K562 (cell line): ENCODE data around the gene C22orf39. TPM values are rescaled to one million over a fixed set of nuclear protein-coding genes. Genes with fewer than 3 reads are reported as not detected.

Source experiments
- ATAC-seq: fragments of 200-7000 bp; cut with Tn5 transposase; 3 replicates; pipeline ENCODE4 v1.9.1; 2020; ENCODE audit warnings: moderate library complexity
- BruUV-seq: library from RNA; stranded (reverse); fragments of 400-500 nt; replicated peaks from 2 replicates; lab custom pipeline; 2021; lab: Mats Ljungman, UMichigan
- CTCF ChIA-PET: fragments of 300-600 bp; formaldehyde crosslinking; extraction: SDS; loops from one replicate; lab custom pipeline; 2021; ENCODE audit warnings: low intra/inter-chr PET ratio; lab: Yijun Ruan, JAX
- POLR2A ChIA-PET: fragments of 300-600, 350-650 bp; sonication (Branson Sonifier 250); formaldehyde crosslinking; extraction: SDS; loops from one replicate; lab custom pipeline; 2021; ENCODE audit warnings: antibody characterized with exemption, inconsistent platforms; lab: Yijun Ruan, JAX
- DNase-seq, 4 experiments: peaks; one replicate each; pipeline versions ENCODE4 v3.0.0 to v3.0.0-alpha.2; 2011 to 2018; ENCODE audit warnings: low spot score in 3 of 4, mixed read lengths in 3 of 4; ENCODE audit errors: extremely low read depth in 1 of 4
- FAIRE-seq: peaks from 2 replicates; lab custom pipeline; 2011; peaks lifted over from hg19 to GRCh38; lab: Jason Lieb, UNC
- H2AFZ ChIP-seq: 2 replicates; pipeline ENCODE4 v1.6.0; 2011; ENCODE audit warnings: low read depth, low read length, control low read depth, inconsistent platforms
- H3K27ac ChIP-seq: fragments of 200-600 bp; 3 replicates; pipeline ENCODE4 v1.8.0; 2011; ENCODE audit warnings: low read depth, mild to moderate bottlenecking, control low read depth, inconsistent platforms, low read length, moderate library complexity, mixed read lengths; ENCODE audit errors: extremely low read depth
- H3K27me3 ChIP-seq, 2 experiments: fragments of 300-600 bp in 1 of 2; 2 replicates in 1 of 2; 3 replicates in 1 of 2; pipeline versions ENCODE4 v1.6.0 to v1.8.0; 2011; ENCODE audit warnings: inconsistent platforms in 2 of 2, low read length in 2 of 2, mild to moderate bottlenecking in 1 of 2, mixed read lengths in 1 of 2, moderate library complexity in 1 of 2; ENCODE audit not compliant: control insufficient read depth in 2 of 2, insufficient read depth in 2 of 2
- H3K36me3 ChIP-seq: fragments of 300-600 bp; 3 replicates; pipeline ENCODE4 v1.8.0; 2011; ENCODE audit warnings: mild to moderate bottlenecking, low read length, inconsistent platforms; ENCODE audit not compliant: control insufficient read depth, insufficient read depth
- H3K4me1 ChIP-seq, 2 experiments: fragments of 200-600 bp in 1 of 2; replicated peaks in 1 of 2; 2 replicates in 1 of 2; 3 replicates in 1 of 2; pipeline versions ENCODE4 v1.5.1 to v1.8.0; 2011; ENCODE audit warnings: inconsistent platforms in 2 of 2, low read length in 2 of 2, mild to moderate bottlenecking in 1 of 2, mixed read lengths in 1 of 2, moderate library complexity in 1 of 2; ENCODE audit not compliant: control insufficient read depth in 2 of 2, insufficient read depth in 2 of 2
- H3K4me2 ChIP-seq: 2 replicates; pipeline ENCODE4 v1.6.1; 2011; ENCODE audit warnings: low read length, control low read depth, inconsistent platforms, mixed read lengths; ENCODE audit not compliant: insufficient read depth
- H3K4me3 ChIP-seq: fragments of 200-600 bp; sonication (generic), shearing (Covaris generic); 2 replicates; pipeline ENCODE4 v1.5.1; 2016; ENCODE audit warnings: control low read depth, inconsistent platforms
- H3K79me2 ChIP-seq: fragments of 200-600 bp; 3 replicates; pipeline ENCODE4 v1.8.0; 2011; ENCODE audit warnings: low read length, inconsistent platforms; ENCODE audit not compliant: control insufficient read depth, insufficient read depth
- H3K9ac ChIP-seq, 2 experiments: 2 replicates each; pipeline versions ENCODE4 v1.6.0 to v1.6.1; 2011; ENCODE audit warnings: low read depth in 2 of 2, low read length in 2 of 2, control low read depth in 1 of 2, inconsistent platforms in 1 of 2, mild to moderate bottlenecking in 1 of 2, mixed read lengths in 1 of 2; ENCODE audit not compliant: insufficient read depth in 1 of 2
- H3K9me1 ChIP-seq: one replicate; pipeline ENCODE4 v1.6.0; 2011; ENCODE audit warnings: inconsistent platforms, mild to moderate bottlenecking, low read length, moderate library complexity; ENCODE audit not compliant: control insufficient read depth, insufficient read depth
- H3K9me3 ChIP-seq: replicated peaks from 2 replicates; pipeline ENCODE4 v1.5.1; 2011; ENCODE audit warnings: low read depth, low read length, inconsistent platforms; ENCODE audit not compliant: control insufficient read depth, insufficient read depth
- H4K20me1 ChIP-seq: replicated peaks from 2 replicates; pipeline ENCODE4 v1.6.1; 2011; ENCODE audit warnings: low read length, inconsistent platforms, mixed read lengths; ENCODE audit not compliant: control insufficient read depth, insufficient read depth
- BRF2 ChIP-seq: IDR thresholded peaks from 3 replicates; pipeline ENCODE4 v1.6.1; 2011; ENCODE audit warnings: borderline replicate concordance, mild to moderate bottlenecking; ENCODE audit not compliant: insufficient read length, insufficient read depth
- DMBX1 ChIP-seq: fragments of 250-450 bp; sonication (Bioruptor Pico); IDR thresholded peaks from 2 replicates; pipeline ENCODE4 v1.8.0; 2022; ENCODE audit warnings: inconsistent platforms, mild to moderate bottlenecking, moderate library complexity, borderline replicate concordance
- FOSL1 ChIP-seq: fragments of 200-800 bp; sonication (Bioruptor generic); conservative IDR thresholded peaks from 2 replicates; pipeline ENCODE4 v1.6.1; 2016; ENCODE audit warnings: missing genetic modification characterization, missing compliant biosample characterization
- MAFG ChIP-seq: fragments of 450-650 bp; conservative IDR thresholded peaks from 2 replicates; pipeline ENCODE4 v1.6.1; 2016; ENCODE audit warnings: missing genetic modification characterization, missing compliant biosample characterization
- SNRNP70 ChIP-seq: fragments of 200-400 bp; formaldehyde crosslinking; optimal IDR thresholded peaks from 2 replicates; pipeline ENCODE3; 2017; ENCODE audit warnings: low read depth, low read length
- SRF ChIP-seq, 2 experiments: fragments of 250-450, 450-650 bp in 1 of 2; sonication (Bioruptor Pico) in 1 of 2; sonication (generic) in 1 of 2; formaldehyde crosslinking; IDR thresholded peaks; 2 replicates each; pipeline versions ENCODE4 v1.5.0 to v1.5.1; 2020 to 2022; ENCODE audit warnings: mild to moderate bottlenecking in 1 of 2, missing genetic modification reagents in 1 of 2
- ZBTB40 ChIP-seq, 2 experiments: fragments of 450-650 bp in 1 of 2; sonication (generic) in 1 of 2; formaldehyde crosslinking in 1 of 2; IDR thresholded peaks; 2 replicates each; pipeline versions ENCODE4 v1.7.1 to v1.9.0; 2016 to 2022; ENCODE audit warnings: inconsistent platforms in 1 of 2, mild to moderate bottlenecking in 1 of 2, missing genetic modification reagents in 1 of 2
- ZNF41 ChIP-seq: fragments of 250-450 bp; sonication (Bioruptor Pico); conservative IDR thresholded peaks from 2 replicates; pipeline ENCODE4 v1.4.0; 2020; ENCODE audit warnings: mild to moderate bottlenecking
- WGBS: fragments of 100-300 bp; shearing (Covaris generic); methylation state at CpG from one replicate; pipeline ENCODE4 v1.1.6; 2016; ENCODE audit warnings: low coverage, mixed read lengths; ENCODE audit not compliant: insufficient coverage; ENCODE audit errors: missing lambda C conversion rate; 5-methylcytosine and 5-hydroxymethylcytosine counted together
- in situ Hi-C: fragments of 300-500 bp; cut with MboI; formaldehyde crosslinking; loops from 4 replicates; pipeline ENCODE4 v1.15.0; 2018; ENCODE audit warnings: inconsistent platforms, mixed read lengths
- intact Hi-C: fragments of 100-400 bp; cut with micrococcal nuclease; formaldehyde crosslinking; loops from 2 replicates; pipeline ENCODE4 v1.14.2; 2022
- polyA plus RNA-seq, 8 experiments: library from polyadenylated mRNA; depleted of rRNA in 4 of 8; stranded (reverse) in 5 of 8; unstranded in 3 of 8; fragments of >200 nt; fragmentation: Nextera tagmentation in 2 of 8; fragmentation: Illumina TruSeq in 1 of 8; extraction: Ambion mirVana in 2 of 8; extraction: Trizol in 1 of 8; gene quantifications; 2 replicates each; pipeline versions ENCODE4 v1.2.1 to v1.2.3, GENCODE V29; 2011 to 2014; ENCODE audit warnings: inconsistent platforms in 1 of 8, missing spikeins in 1 of 8
- total RNA-seq, 7 experiments: library from RNA; depleted of rRNA in 6 of 7; stranded (reverse); fragments of >200 nt in 6 of 7; fragmentation: Illumina TruSeq in 2 of 7; extraction: Trizol in 2 of 7; gene quantifications; 2 replicates each; pipeline versions ENCODE4 v1.2.1 to v1.2.3, GENCODE V29; 2011 to 2021; ENCODE audit warnings: low replicate concordance in 1 of 7
- TF ChIP-seq, protein P1 (sequence below), 2 experiments: fragments of 200-800 bp in 1 of 2; sonication (Bioruptor generic) in 1 of 2; sonication (generic) in 1 of 2; formaldehyde crosslinking in 1 of 2; IDR thresholded peaks in 1 of 2; conservative IDR thresholded peaks in 1 of 2; 2 replicates each; pipeline versions ENCODE4 v1.5.0 to v1.6.1; 2016 to 2020; ENCODE audit warnings: missing compliant biosample characterization in 1 of 2, missing genetic modification characterization in 1 of 2, missing genetic modification reagents in 1 of 2

C22orf39 gene
- total and polyA plus RNA-seq, 9 of the 15 experiments (the other 6 are each of a cell fraction or from before 2014, with no cell fraction given) = 20.4 to 139 (median 66.8) TPM

DNA sequence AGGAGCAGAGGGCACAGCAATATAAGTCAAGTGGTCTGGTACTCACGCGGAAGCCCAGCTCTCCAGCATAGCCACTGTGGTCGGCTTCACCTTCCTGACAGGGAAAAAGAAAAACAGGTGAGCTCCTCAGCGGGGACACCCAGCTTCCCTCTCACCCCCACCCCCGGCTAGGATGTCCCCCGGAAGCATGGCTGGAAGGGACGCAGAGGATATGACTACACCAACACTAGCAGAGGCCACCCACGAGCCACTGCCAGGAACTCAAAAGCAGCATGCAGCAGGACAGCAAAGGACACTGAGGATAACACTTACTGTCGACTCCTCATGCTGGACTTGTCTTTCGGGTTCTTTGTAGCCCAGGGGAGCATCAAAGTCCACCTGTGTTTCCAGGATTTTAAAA is 9.0 kb upstream of the C22orf39 start:
- no TSS peak for BruUV-seq
- no peak for TF ChIP-seq ZBTB40 (IDR thresholded peaks at IDR 0.05)
- TF ChIP-seq ZBTB40 (CRISPR knock-in tag; IDR thresholded peaks at IDR 0.05) = 0 out of 2 replicates have a peak, but pooled peaks have one; percentile 30
- TF ChIP-seq ZNF41 (CRISPR knock-in tag) = no peak
- TF ChIP-seq, protein P1, sequence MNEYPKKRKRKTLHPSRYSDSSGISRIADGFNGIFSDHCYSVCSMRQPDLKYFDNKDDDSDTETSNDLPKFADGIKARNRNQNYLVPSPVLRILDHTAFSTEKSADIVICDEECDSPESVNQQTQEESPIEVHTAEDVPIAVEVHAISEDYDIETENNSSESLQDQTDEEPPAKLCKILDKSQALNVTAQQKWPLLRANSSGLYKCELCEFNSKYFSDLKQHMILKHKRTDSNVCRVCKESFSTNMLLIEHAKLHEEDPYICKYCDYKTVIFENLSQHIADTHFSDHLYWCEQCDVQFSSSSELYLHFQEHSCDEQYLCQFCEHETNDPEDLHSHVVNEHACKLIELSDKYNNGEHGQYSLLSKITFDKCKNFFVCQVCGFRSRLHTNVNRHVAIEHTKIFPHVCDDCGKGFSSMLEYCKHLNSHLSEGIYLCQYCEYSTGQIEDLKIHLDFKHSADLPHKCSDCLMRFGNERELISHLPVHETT (CRISPR knock-in tag; conservative IDR thresholded peaks at IDR 0.05 in 1 of 2, IDR thresholded peaks at IDR 0.05 in 1 of 2) = no peak
- TF ChIP-seq SNRNP70 = peak; percentile 66
- no peak for TF ChIP-seq BRF2
- no peak for TF ChIP-seq SRF (CRISPR knock-in tag; IDR thresholded peaks at IDR 0.05)
- TF ChIP-seq DMBX1 (CRISPR knock-in tag) = no peak
- TF ChIP-seq MAFG (tag) = no peak
- no peak for TF ChIP-seq FOSL1

More for the DNA sequence above, 9.0 kb upstream of the C22orf39 start:
- Histone ChIP-seq H3K4me3 (no peak overlapping the region), H3K27me3 (no peaks in the 10 kb centered on the region), H3K79me2 (no peaks in the 10 kb centered on the region), H3K36me3 (peaks cover 96% of the 10 kb centered on the region), H2AFZ (no peak overlapping the region), H3K27ac (no peak overlapping the region), H3K4me1 (no peaks in the 10 kb centered on the region), H3K9me1 (no peaks in the 10 kb centered on the region), H3K9me3 (no peaks in the 10 kb centered on the region), H3K9ac (no peak overlapping the region), H3K4me2 (no peak overlapping the region), H4K20me1 (0 out of 2 replicates have a peak, but pooled peaks cover 3% of the 10 kb centered on the region)
- intact Hi-C loops (no loop called here), in situ Hi-C loops (no loop called here)
- ATAC-seq (no peak), FAIRE-seq (no peak), DNase-seq (no peak)
- ChIA-PET CTCF (no interaction called here), POLR2A (interaction anchor here (0.6 to 7.8 kb wide), 11 partner anchors 9 to 1603 kb away, joined by 3 to 131 read pairs (median 4); partner anchors contain the start of genes C22orf39 and HIRA)
- 94% methylated on average over 10 of the region's 10 CpGs for WGBS
